GM11168 (cell line): ENCODE measurements around the gene BRIP1.

Source experiments
- in situ Hi-C: fragments of 300-500 bp; cut with MboI; formaldehyde crosslinking; loops from one replicate; pipeline ENCODE4 v1.12.0; 2022; ENCODE audit warnings: low sequenced_read_pairs; ENCODE audit not compliant: unreplicated experiment

Gene BRIP1

DNA sequence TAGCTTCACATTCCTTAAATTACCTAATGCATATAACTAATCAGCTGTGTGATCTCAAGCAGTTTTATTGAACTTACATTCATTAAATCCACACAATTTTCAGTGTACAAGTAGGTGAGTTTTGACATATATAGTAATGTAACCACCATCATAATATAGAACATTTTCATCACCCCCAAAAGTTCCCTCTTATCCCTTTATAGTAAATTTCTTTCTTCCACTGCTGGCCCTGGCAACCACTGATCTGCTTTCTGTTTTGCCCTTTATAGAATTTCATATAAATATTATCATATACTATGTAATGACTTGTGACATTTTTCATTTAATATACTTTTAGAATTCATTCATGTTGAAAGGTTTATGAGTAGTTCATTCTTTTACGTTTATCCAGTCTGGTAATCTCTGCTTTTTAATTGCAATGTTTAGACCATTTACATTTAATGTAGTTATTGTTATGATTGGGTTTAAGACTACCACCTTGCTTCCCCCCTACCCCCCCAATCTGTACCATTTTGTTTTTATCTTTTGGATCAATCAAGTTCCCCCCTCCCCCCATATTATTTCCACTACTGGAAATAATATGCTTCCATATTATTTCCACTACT lies 147.0 kb downstream of the BRIP1 start:
- in situ Hi-C loops, result no loop called here

GRCh38 chr17:61715348-61715747 lies 148.0 kb downstream of the BRIP1 start:
- in situ Hi-C loops, result no loop called here

DNA sequence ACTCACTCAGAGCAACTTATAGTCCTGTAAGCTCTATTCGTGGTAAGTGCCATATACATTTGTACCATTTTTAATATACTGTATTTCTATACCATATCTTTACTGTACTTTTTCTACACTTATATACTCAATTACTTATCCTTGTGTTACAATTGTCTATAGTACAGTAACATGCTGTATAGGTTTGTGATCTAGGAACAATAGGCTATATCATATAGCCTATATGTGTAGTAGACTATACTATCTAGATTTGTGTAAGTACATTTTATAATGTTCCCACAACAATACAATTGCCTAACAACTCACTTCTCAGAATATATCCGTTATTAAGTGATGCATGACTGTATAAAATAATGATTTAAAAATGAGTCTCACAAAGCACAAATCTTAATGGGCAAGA lies 149.0 kb downstream of the BRIP1 start:
- in situ Hi-C loops, result no loop called here

- in situ Hi-C loops, result no loop called here
Observed at GRCh38 chr17:61713035-61713434, 150.3 kb downstream of the BRIP1 start.

DNA sequence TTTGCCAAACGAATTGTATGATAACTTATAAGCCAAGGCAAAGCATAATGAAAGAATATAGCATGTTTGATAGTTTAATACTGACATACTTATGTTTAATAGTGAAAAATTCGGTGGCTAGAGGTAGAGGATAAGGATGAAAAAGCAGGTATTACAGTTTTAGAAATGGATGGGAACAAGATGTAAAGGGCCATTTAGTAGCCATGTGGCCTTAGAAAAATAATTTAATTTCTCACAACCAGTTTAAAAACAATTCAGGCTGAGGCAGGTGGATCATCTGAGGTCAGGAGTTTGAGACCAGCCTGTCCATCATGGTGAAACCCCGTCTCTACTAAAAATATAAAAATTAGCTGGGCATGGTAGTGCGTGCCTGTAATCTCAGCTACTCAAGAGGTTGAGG lies 152.8 kb downstream of the BRIP1 start:
- in situ Hi-C loops, result no loop called here

- in situ Hi-C loops, result no loop called here
Observed at GRCh38 chr17:61709567-61709966, 153.8 kb downstream of the BRIP1 start.

DNA sequence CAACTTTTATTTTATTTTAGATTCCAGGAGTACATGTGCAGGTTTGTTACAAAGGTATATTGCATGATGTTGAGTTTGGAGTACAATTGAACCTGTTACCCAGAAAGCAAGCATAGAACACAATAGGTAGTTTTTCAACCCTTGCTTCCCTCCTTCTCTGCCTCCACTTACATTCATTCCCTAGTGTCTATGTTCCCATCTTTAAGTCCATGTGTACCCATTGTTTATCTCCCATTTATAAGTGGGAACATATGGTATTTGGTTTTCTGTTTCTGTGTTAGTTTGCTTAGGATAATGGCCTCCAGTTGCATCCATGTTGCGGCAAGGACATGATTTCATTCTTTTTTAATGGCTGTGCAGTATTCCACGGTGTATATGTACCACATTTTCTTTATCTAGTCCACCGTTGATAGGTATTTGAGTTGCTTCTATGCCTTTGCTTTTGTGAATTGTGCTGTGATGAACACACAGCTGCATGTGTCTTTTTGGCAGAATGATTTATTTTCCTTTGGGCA lies 158.3 kb downstream of the BRIP1 start:
- in situ Hi-C loops, result no loop called here

DNA sequence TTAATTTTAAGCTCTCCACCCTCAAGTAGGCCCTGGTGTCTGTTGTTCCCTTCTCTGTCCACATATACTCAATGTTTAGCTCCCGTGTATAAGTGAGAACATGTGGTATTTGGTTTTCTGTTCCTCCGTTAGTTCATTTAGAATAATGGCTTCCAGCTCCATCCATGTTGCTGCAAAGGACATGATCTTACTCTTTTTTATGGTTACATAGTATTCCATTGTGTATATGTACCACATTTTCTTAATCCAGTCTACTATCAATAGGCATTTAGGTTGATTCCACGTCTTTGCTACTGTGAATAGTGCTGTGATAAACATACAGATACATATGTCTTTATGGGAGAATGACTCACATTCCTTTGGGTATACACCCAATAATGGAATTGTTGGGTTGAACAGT lies 160.9 kb downstream of the BRIP1 start:
- in situ Hi-C loops, result no loop called here

DNA sequence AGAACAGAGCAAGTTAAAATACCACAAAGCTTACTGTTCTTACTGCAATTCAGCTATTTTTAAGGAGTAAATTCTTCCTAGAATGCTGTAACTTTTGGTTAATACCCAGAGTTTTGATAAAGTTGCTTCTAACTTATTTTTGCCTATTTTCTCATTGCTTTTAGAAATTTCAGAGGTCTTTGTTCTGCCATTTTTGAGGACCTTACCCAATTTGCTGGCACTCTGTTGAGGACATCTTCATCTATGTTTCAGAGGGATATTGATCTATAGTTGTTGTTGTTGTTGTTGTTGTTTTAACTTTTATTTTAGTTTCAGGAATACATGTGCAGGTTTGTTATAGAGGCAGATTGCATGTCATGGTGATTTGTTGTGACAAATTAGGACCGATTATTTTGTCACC lies 161.3 kb downstream of the BRIP1 start:
- in situ Hi-C loops, result no loop called here

GRCh38 chr17:61701334-61701733 lies 162.0 kb downstream of the BRIP1 start:
- in situ Hi-C loops, result no loop called here

- in situ Hi-C loops, result no loop called here
Observed at GRCh38 chr17:61700252-61700651, 163.1 kb downstream of the BRIP1 start.

DNA sequence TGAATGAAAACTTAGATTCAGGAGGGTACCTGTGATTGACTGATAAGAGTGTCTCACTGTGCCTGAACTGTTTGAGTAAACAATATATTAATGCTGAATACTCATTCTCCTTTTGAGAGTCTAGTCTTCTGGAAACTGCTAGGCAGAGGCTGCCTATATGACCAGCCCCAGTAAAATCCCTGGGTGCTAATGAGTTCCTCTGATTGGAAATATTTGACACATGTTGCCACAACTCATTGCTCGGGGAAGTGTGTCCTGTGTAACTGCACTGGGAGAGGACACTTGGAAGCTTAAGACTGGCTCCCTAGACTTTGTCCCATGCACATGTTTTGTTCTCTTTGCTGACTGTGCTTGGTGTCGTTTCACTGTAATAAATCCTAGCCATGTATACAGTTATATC lies 163.6 kb downstream of the BRIP1 start:
- in situ Hi-C loops, result no loop called here

- in situ Hi-C loops, result no loop called here
Observed at GRCh38 chr17:61699032-61699431, 164.3 kb downstream of the BRIP1 start.

DNA sequence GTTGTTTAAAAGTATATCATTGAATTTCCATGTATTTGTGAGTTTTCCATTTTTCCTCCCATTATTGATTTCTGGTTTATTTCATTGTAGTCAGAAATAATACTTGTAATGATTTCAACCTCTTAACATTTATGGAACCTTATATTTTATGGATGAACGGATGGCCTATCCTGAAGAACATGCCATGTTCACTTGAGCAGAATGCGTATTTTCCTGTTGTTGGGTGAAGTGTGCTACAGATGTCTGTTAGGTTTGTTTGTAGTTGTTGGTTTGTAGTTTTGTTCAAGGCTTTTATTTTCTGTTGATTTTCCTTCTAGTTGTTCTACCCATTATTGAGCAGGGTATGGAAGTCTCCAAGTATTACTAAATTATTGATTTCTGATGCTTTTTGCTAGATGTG lies 165.1 kb downstream of the BRIP1 start:
- in situ Hi-C loops, result no loop called here

DNA sequence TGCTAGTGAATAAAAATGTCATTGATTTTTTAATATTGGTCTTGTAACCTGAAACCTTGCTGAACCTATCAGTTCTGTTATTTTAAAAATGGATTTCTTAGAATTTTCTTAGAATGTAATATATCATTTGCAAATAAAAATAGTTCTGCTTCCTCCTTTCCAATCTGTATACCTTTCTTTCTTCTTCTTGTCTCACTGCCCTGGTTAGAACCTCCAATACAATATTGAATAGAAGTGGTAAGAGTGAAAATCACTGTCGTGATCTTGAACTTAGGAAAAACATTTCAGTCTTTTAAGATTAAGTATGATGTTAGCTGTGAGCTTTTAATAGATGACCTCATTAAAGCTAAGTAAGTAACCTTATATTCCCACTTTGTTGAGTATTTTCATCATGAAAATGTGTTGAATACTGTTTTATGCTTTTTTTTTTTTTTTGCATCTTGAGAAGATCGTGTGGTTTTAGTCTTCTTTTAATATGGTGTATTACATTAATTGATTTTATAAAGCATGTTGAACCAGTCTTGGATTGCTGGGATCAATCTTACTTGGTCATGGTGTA lies 167.5 kb downstream of the BRIP1 start:
- in situ Hi-C loops, result no loop called here

- in situ Hi-C loops, result loop anchor here (5.0 kb wide), 1 partner anchor 42 kb away; no protein-coding TSS in a partner anchor
Observed at GRCh38 chr17:61694095-61694494, 169.2 kb downstream of the BRIP1 start.

DNA sequence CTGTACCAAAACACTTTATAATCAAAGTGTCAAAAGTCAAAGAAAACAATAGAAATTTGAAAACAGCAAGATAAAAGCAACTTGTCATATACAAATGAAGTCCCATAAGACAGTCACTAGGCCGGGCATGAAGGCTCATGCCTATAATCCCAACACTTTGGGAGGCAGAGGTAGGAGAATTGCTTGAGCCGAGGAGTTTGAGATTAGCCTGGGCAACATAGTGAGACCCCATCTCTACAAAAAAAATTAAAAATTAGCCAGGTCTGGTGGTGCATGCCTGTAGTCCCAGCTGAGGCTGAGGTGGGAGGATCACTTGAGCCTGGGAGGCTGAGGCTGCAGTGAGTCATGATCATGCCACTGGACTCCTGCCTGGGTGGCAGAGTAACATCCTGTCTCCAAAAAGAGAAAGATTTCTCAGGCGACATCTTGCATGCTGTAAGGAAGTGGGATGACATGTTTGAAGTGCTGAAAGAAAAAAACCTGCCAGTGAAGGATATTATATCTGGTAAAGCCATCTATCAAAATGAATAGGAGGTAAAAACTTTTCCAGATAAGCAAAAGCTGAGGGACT lies 173.6 kb downstream of the BRIP1 start:
- in situ Hi-C loops, result loop anchor here (5.0 kb wide), 1 partner anchor 37 kb away; no protein-coding TSS in a partner anchor

DNA sequence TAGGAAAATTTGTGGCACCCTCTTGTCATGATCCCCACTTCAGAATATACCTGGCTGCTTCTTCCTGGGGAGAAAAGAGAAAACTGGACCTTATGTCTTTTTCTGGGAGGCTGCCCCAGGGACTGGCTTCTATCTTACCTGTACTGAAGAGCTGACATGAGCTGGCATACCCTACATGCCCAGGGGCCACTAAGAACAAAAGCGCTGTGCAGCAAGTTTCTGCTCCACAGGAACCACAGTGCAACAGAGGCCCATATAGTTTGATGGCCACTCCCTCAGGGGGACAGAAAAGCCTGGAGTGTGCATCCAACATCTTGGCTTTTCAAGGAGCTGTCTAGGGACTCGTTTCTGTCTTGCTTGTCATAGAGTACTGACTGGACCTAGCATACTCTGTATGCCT lies 175.6 kb downstream of the BRIP1 start:
- in situ Hi-C loops, result no loop called here

DNA sequence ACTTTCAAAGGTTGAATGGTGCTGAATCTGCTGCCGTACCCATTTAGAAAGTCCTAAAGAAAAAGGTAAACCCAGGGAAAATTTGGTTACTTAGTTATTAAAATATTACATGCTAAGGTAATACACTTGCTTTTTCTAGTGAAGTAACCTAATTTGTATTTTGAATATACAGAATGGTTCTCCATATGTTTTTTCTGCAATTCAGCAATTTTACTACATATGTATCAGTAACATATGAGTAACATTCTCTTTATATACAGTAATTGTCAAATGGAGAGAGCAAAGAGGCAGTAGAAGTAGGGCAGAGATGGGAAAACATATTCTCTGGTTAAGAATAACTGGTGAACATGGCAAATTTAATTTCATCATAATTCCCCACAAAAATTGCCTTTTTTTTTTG lies 177.2 kb downstream of the BRIP1 start:
- in situ Hi-C loops, result no loop called here

GRCh38 chr17:61684818-61685217 lies 178.5 kb downstream of the BRIP1 start:
- in situ Hi-C loops, result no loop called here

GRCh38 chr17:61684172-61684571 lies 179.2 kb downstream of the BRIP1 start:
- in situ Hi-C loops, result no loop called here

DNA sequence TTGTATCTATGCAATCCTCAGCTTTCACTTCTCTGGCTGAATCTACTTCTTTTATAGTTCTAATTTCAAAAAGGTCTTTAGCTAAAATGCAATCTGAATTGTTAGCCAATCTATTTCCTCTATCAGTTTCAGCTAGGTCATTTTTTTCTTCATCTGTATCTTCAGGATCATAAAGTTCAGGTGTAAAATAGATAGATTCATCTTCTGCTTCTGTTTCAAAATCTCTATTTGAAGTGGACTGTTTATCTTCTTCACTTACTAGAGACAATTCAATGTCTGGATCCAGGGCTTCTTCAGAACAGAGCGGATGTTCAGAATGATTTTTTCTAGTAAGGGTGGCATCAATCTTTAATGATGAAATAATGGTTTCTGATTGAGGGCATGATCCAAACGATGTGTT lies 179.9 kb downstream of the BRIP1 start:
- in situ Hi-C loops, result no loop called here
